Esophagus muscularis mucosa (tissue), 4 donors: ENCODE data around the gene ZNF474. TPM values are rescaled to one million over a fixed set of nuclear protein-coding genes. Genes with fewer than 3 reads are reported as not detected.

ENCODE experiments used
- DNase-seq: peaks from one replicate; pipeline ENCODE4 v3.0.0-alpha.2; 2017; ENCODE audit errors: extremely low spot score
- H3K27ac ChIP-seq, 4 donors: fragments of 200-600 bp; sonication (generic); replicated peaks in 1 of 4; 1 replicate in 3 of 4; 2 replicates in 1 of 4; pipeline ENCODE4 v1.5.1; 2016 to 2019; ENCODE audit warnings: mild to moderate bottlenecking in 1 of 4
- H3K27me3 ChIP-seq, 4 donors: fragments of 200-600 bp; sonication (generic); one replicate each; pipeline versions ENCODE4 v1.5.1 to v1.6.0; 2016 to 2019
- H3K36me3 ChIP-seq, 4 donors: fragments of 200-600 bp; sonication (generic); one replicate each; pipeline ENCODE4 v1.5.1; 2016 to 2019
- H3K4me1 ChIP-seq, 4 donors: fragments of 200-600 bp; sonication (generic); one replicate each; pipeline ENCODE4 v1.5.1; 2016 to 2019
- H3K4me3 ChIP-seq, 4 donors: fragments of 200-600 bp; sonication (generic); 1 replicate in 2 of 4; 2 replicates in 2 of 4; pipeline ENCODE4 v1.5.1; 2016 to 2019; ENCODE audit warnings: mild to moderate bottlenecking in 4 of 4, moderate library complexity in 1 of 4
- H3K9me3 ChIP-seq, 4 donors: fragments of 200-600 bp; sonication (generic); 1 replicate in 3 of 4; 2 replicates in 1 of 4; pipeline ENCODE4 v1.5.1; 2016 to 2019
- EP300 ChIP-seq: sonication (generic); formaldehyde crosslinking; IDR thresholded peaks from one replicate; pipeline ENCODE4 v1.6.1; 2017; ENCODE audit warnings: antibody characterized with exemption
- POLR2A ChIP-seq: fragments of 450-650 bp; IDR thresholded peaks from one replicate; pipeline ENCODE4 v1.6.1; 2017; ENCODE audit warnings: antibody characterized with exemption, moderate library complexity, mild to moderate bottlenecking, low read depth
- POLR2AphosphoS5 ChIP-seq, 2 donors: sonication (generic); formaldehyde crosslinking; IDR thresholded peaks; one replicate each; pipeline ENCODE4 v1.6.1; 2017; ENCODE audit warnings: antibody characterized with exemption in 2 of 2
- WGBS: methylation state at CpG from one replicate; pipeline ENCODE4 v1.1.5; 2018; 5-methylcytosine and 5-hydroxymethylcytosine counted together
- intact Hi-C: fragments of 100-400 bp; cut with DNase I; formaldehyde crosslinking; loops from one replicate; pipeline ENCODE4 v1.15.1; 2023
- total RNA-seq, 4 donors: library from RNA; depleted of rRNA; stranded (reverse); fragments of >200 nt; gene quantifications; one replicate each; pipeline versions ENCODE4 v1.1.0 to v1.2.1, GENCODE V29; 2016
- TF ChIP-seq, protein P1 (sequence below), 3 experiments: fragments of 200-600 bp in 2 of 3; fragments of 450-650 bp in 1 of 3; sonication (generic) in 2 of 3; IDR thresholded peaks; one replicate each; pipeline ENCODE4 v1.5.1; 2017 to 2019; ENCODE audit warnings: antibody characterized with exemption in 3 of 3, mild to moderate bottlenecking in 2 of 3, moderate library complexity in 1 of 3

The ZNF474 gene
- total RNA-seq, 4 donors from 2014 or later, result 0.33 to 1.8 (median 0.71) TPM; not detected in 1

DNA sequence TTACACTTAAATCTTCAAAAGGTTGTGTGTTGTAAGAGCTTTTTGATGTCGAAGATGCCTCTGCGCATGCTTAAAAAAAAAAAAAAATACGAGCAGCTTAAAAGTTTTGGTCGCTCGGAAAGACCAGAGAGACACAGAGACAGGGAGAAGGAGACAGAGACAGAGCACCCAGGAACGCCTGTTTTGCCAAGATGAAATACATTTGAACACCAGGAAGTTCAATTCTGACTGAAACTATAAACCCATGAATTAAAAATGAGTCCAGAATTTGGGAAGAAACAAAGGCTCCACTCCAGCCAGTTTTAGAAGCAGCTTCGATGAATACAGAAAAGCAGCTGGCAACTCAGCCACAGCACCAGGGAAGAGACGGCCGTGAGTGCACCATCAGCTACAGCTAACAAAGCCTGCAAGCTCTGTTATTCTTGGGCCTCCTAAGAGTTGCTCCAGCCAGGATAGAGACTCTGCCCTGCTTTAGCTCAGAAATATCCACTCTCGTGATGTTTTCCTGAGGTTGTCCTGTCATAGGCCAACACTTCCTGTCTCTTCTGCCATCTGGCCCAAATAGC, 2.5 kb upstream of the ZNF474 start:
- intact Hi-C loops, result no loop called here
- H3K4me3 ChIP-seq, result peak overlapping the region in 3 of 4 donors; percentile 15 to 20 (median 20)
- TF ChIP-seq EP300 (no peak), POLR2AphosphoS5 (IDR thresholded peaks at IDR 0.05) (peak in 1 of 2 donors; percentile 33)
- WGBS, result 31% methylated on average over 10 of the region's 10 CpGs
- H3K27ac ChIP-seq, result peak overlapping the region; percentile 75 to 81 (median 78)
- no peaks in the 10 kb centered on the region for H3K36me3 ChIP-seq
- H3K9me3 ChIP-seq, result no peaks in the 10 kb centered on the region
- DNase-seq, result no peak
- H3K27me3 ChIP-seq, result no peaks in the 10 kb centered on the region
- H3K4me1 ChIP-seq, result peaks cover 0 to 47% (median 42%) of the 10 kb centered on the region in 4 donors

DNA sequence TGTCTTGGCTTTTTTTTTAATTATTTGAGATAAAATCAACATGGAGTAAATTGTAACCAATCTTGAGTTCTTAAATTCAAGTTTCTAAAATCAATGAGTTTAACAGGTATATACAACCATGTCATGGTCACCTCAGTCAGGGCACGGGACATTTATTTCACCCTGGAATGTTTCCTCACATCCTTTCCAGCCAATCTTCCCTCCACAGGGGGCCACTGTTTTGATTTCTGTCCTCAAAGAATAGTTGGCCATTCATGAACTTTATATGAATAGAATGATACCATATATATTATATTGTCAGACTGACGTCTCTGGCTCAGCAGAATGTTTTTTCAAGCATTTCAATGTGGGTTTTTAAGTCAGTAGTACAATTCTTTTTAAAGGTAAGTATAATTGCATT, 806 bp downstream of the ZNF474 start:
- Histone ChIP-seq H3K4me3 (no peak overlapping the region), H3K36me3 (no peaks in the 10 kb centered on the region), H3K27me3 (no peaks in the 10 kb centered on the region), H3K4me1 (peaks cover 0 to 47% (median 40%) of the 10 kb centered on the region in 4 donors), H3K9me3 (no peaks in the 10 kb centered on the region), H3K27ac (peak overlapping the region in 2 of 4 donors; percentile 52)
- TF ChIP-seq POLR2AphosphoS5 (IDR thresholded peaks at IDR 0.05) (no peak), POLR2A (no peak), EP300 (no peak)
- TF ChIP-seq, protein P1, sequence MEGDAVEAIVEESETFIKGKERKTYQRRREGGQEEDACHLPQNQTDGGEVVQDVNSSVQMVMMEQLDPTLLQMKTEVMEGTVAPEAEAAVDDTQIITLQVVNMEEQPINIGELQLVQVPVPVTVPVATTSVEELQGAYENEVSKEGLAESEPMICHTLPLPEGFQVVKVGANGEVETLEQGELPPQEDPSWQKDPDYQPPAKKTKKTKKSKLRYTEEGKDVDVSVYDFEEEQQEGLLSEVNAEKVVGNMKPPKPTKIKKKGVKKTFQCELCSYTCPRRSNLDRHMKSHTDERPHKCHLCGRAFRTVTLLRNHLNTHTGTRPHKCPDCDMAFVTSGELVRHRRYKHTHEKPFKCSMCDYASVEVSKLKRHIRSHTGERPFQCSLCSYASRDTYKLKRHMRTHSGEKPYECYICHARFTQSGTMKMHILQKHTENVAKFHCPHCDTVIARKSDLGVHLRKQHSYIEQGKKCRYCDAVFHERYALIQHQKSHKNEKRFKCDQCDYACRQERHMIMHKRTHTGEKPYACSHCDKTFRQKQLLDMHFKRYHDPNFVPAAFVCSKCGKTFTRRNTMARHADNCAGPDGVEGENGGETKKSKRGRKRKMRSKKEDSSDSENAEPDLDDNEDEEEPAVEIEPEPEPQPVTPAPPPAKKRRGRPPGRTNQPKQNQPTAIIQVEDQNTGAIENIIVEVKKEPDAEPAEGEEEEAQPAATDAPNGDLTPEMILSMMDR (IDR thresholded peaks at IDR 0.05), result no peak
- WGBS, result 52% methylated on average over 2 of the region's 2 CpGs
- intact Hi-C loops, result no loop called here
- no peak for DNase-seq

DNA sequence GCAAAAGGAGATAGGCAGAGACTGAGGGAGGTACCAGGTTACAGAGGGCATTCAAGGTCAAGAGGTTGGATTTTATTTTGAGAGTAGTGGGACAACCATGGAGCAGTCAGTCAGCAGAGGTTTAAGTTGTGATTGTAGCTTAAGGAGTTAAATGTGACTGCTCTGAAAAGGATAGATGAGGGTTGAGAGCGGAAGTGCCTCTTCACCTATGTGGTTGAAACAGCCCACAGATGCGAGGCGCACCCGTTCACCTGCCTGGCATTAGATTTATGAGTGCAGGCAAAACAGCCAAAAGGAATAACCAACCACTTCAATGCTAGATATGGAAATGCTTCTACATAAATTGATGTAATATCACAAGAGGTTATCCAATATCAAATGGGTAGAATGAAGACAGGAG, 8.4 kb downstream of the ZNF474 start:
- DNase-seq, result no peak
- H3K4me1 ChIP-seq, result no peaks in the 10 kb centered on the region
- H3K4me3 ChIP-seq, result no peak overlapping the region
- WGBS, result 90% methylated on average over 4 of the region's 4 CpGs
- no peaks in the 10 kb centered on the region for H3K36me3 ChIP-seq
- H3K9me3 ChIP-seq, result no peaks in the 10 kb centered on the region
- TF ChIP-seq, protein P1 (IDR thresholded peaks at IDR 0.05), result no peak
- TF ChIP-seq POLR2A (no peak), POLR2AphosphoS5 (IDR thresholded peaks at IDR 0.05) (no peak), EP300 (no peak)
- H3K27me3 ChIP-seq, result no peaks in the 10 kb centered on the region
- no peak overlapping the region for H3K27ac ChIP-seq
- intact Hi-C loops, result no loop called here

GRCh38 chr5:122138356-122138755, 9.0 kb downstream of the ZNF474 start:
- Histone ChIP-seq H3K36me3 (no peaks in the 10 kb centered on the region), H3K27ac (no peak overlapping the region), H3K4me1 (no peaks in the 10 kb centered on the region), H3K9me3 (no peaks in the 10 kb centered on the region), H3K4me3 (no peak overlapping the region), H3K27me3 (no peaks in the 10 kb centered on the region)
- WGBS, result 52% methylated on average over 3 of the region's 3 CpGs
- no peak for DNase-seq
- intact Hi-C loops, result no loop called here
- TF ChIP-seq POLR2AphosphoS5 (IDR thresholded peaks at IDR 0.05), result no peak
- TF ChIP-seq, protein P1 (IDR thresholded peaks at IDR 0.05), result no peak
- TF ChIP-seq POLR2A, result no peak
- TF ChIP-seq EP300, result no peak

DNA sequence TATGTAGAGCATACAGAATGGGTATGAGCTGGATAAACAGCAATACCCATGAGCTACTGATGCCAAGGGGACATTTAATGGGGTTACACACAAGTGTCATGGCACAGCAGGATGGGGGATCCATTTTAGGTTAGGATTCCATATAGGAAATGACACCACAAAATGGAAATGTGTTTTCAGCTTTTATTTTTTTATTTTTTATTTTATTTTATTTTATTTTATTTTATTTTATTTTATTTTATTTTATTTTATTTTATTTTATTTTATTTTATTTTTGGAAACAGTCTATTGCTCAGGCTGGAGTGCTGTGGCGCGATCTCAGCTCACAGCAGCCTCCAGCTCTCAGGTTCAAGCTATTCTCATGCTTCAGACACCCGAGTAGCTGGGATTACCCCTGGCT, 11.6 kb downstream of the ZNF474 start:
- WGBS, result 93% methylated on average over 3 of the region's 3 CpGs
- H3K27ac ChIP-seq, result no peak overlapping the region
- no peak for DNase-seq
- no peak for TF ChIP-seq EP300
- TF ChIP-seq, protein P1 (IDR thresholded peaks at IDR 0.05), result no peak
- TF ChIP-seq POLR2AphosphoS5 (IDR thresholded peaks at IDR 0.05), result no peak
- TF ChIP-seq POLR2A, result no peak
- H3K27me3 ChIP-seq, result no peaks in the 10 kb centered on the region
- intact Hi-C loops, result no loop called here
- no peaks in the 10 kb centered on the region for H3K36me3 ChIP-seq
- no peaks in the 10 kb centered on the region for H3K4me1 ChIP-seq
- H3K9me3 ChIP-seq, result no peaks in the 10 kb centered on the region
- no peak overlapping the region for H3K4me3 ChIP-seq
